OCI-LY7 (cell line): Measurements from ENCODE around the gene TRIM71. TPM values are rescaled to one million over a fixed set of nuclear protein-coding genes. Genes with fewer than 3 reads are reported as not detected.

Source experiments
- BruUV-seq: library from RNA; stranded (reverse); fragments of 400-500 nt; replicated peaks from 2 replicates; lab custom pipeline; 2021; lab: Mats Ljungman, UMichigan
- CTCF ChIA-PET: fragments of 300-600 bp; sonication (Branson Sonifier 250); formaldehyde crosslinking; loops from one replicate; lab custom pipeline; 2022; ENCODE audit warnings: antibody characterized with exemption; ENCODE audit not compliant: unreplicated experiment; lab: Charles Lee
- POLR2A ChIA-PET: fragments of 300-600 bp; sonication (Branson Sonifier 250); formaldehyde crosslinking; loops from one replicate; lab custom pipeline; 2022; ENCODE audit warnings: antibody characterized with exemption; lab: Charles Lee
- DNase-seq: peaks from one replicate; pipeline ENCODE4 v3.0.0-alpha.2; 2015; ENCODE audit warnings: low spot score
- H2AFZ ChIP-seq: fragments of 200-600 bp; sonication (generic), shearing (Covaris generic); 2 replicates; pipeline ENCODE4 v1.6.1; 2014; ENCODE audit warnings: mild to moderate bottlenecking, antibody characterized with exemption, low read length, moderate library complexity
- H3K27ac ChIP-seq: fragments of 200-600 bp; sonication (generic); 2 replicates; pipeline ENCODE4 v1.5.1; 2014; ENCODE audit warnings: mixed run types, low read depth, mild to moderate bottlenecking, moderate library complexity, low read length, inconsistent platforms; ENCODE audit not compliant: poor library complexity, severe bottlenecking
- H3K36me3 ChIP-seq: fragments of 200-600 bp; sonication (generic); 2 replicates; pipeline ENCODE4 v1.6.1; 2014; ENCODE audit warnings: mild to moderate bottlenecking, antibody characterized with exemption, low read length, moderate library complexity, mixed read lengths; ENCODE audit not compliant: insufficient read depth
- H3K4me1 ChIP-seq: fragments of 200-600 bp; sonication (generic); 2 replicates; pipeline ENCODE4 v1.5.1; 2014; ENCODE audit warnings: mild to moderate bottlenecking, low read length; ENCODE audit not compliant: insufficient read depth, poor library complexity, severe bottlenecking
- H3K4me2 ChIP-seq: fragments of 200-600 bp; sonication (generic); 2 replicates; pipeline ENCODE4 v1.6.1; 2014; ENCODE audit warnings: mild to moderate bottlenecking, low read length
- H3K4me3 ChIP-seq: fragments of 200-600 bp; sonication (generic); 2 replicates; pipeline ENCODE4 v1.5.1; 2014; ENCODE audit warnings: mild to moderate bottlenecking, low read depth, low read length; ENCODE audit not compliant: poor library complexity, severe bottlenecking
- H3K79me2 ChIP-seq: fragments of 200-600 bp; sonication (generic); 2 replicates; pipeline ENCODE4 v1.6.1; 2016; ENCODE audit warnings: low read depth, mild to moderate bottlenecking, low read length, moderate library complexity, mixed read lengths; ENCODE audit not compliant: insufficient read depth
- H3K9me2 ChIP-seq: fragments of 200-600 bp; sonication (generic); 2 replicates; pipeline ENCODE4 v1.6.1; 2016; ENCODE audit warnings: mild to moderate bottlenecking, low read length, mixed read lengths; ENCODE audit not compliant: insufficient read depth
- H3K9me3 ChIP-seq: fragments of 200-600 bp; sonication (generic); 2 replicates; pipeline ENCODE4 v1.6.1; 2014; ENCODE audit warnings: mild to moderate bottlenecking, mixed run types, low read length, mixed read lengths
- H4K20me1 ChIP-seq: fragments of 200-600 bp; sonication (generic); 2 replicates; pipeline ENCODE4 v1.6.1; 2014; ENCODE audit warnings: mild to moderate bottlenecking, antibody characterized with exemption, low read length, moderate library complexity, mixed read lengths; ENCODE audit not compliant: insufficient read depth
- EZH2phosphoT487 ChIP-seq: fragments of 200-600 bp; sonication (generic); IDR thresholded peaks from 2 replicates; pipeline ENCODE4 v1.6.1; 2018; ENCODE audit warnings: low read depth, borderline replicate concordance, mild to moderate bottlenecking, mixed run types, antibody characterized with exemption, low read length, moderate library complexity, mixed read lengths
- intact Hi-C: fragments of 100-400 bp; cut with micrococcal nuclease; formaldehyde crosslinking; loops from one replicate; pipeline ENCODE4 v1.10.0; 2022; ENCODE audit not compliant: unreplicated experiment
- total RNA-seq, 2 experiments: library from RNA; depleted of rRNA in 1 of 2; stranded (reverse); fragments of >200 nt in 1 of 2; shearing (Covaris generic) in 1 of 2; gene quantifications; 2 replicates each; pipeline ENCODE4 v1.2.3, GENCODE V29; 2014 to 2022
- TF ChIP-seq, protein P1 (sequence below): fragments of 200-600 bp; sonication (generic); conservative IDR thresholded peaks from 2 replicates; pipeline ENCODE4 v1.5.1; 2014; ENCODE audit warnings: mild to moderate bottlenecking, antibody characterized with exemption, low read length, moderate library complexity, mixed read lengths

Gene TRIM71
- total RNA-seq, 2 experiments from 2014 or later: not detected

DNA sequence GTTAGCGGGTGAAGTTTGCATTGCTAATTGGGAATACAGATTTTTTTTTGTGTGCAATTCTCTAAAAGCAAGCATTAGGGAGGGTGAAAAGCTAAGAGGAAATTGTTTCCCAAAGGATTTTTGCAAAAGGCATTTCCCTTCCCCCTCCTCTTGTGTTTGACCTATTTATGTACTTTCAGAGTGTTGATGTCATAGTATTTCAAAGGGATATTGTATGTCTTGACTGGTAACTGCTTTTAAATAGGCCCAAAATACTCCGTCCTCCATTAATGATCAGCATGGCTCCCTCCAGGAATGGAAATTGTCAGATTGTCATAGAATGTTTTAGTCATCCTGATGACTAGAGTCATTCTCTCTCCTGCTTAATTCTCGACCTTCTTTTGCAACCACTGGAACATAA, 32.4 kb downstream of the TRIM71 start:
- Histone ChIP-seq H3K4me3 (no peak overlapping the region), H3K79me2 (no peaks in the 10 kb centered on the region), H3K9me3 (no peaks in the 10 kb centered on the region), H3K36me3 (no peaks in the 10 kb centered on the region), H3K4me1 (no peaks in the 10 kb centered on the region), H2AFZ (no peak overlapping the region), H3K27ac (no peak overlapping the region), H3K9me2 (no peaks in the 10 kb centered on the region), H4K20me1 (no peaks in the 10 kb centered on the region), H3K4me2 (no peak overlapping the region)
- no peak for TF ChIP-seq EZH2phosphoT487
- TF ChIP-seq, protein P1, sequence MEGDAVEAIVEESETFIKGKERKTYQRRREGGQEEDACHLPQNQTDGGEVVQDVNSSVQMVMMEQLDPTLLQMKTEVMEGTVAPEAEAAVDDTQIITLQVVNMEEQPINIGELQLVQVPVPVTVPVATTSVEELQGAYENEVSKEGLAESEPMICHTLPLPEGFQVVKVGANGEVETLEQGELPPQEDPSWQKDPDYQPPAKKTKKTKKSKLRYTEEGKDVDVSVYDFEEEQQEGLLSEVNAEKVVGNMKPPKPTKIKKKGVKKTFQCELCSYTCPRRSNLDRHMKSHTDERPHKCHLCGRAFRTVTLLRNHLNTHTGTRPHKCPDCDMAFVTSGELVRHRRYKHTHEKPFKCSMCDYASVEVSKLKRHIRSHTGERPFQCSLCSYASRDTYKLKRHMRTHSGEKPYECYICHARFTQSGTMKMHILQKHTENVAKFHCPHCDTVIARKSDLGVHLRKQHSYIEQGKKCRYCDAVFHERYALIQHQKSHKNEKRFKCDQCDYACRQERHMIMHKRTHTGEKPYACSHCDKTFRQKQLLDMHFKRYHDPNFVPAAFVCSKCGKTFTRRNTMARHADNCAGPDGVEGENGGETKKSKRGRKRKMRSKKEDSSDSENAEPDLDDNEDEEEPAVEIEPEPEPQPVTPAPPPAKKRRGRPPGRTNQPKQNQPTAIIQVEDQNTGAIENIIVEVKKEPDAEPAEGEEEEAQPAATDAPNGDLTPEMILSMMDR: no peak
- no peak for DNase-seq
- BruUV-seq: no TSS peak
- ChIA-PET POLR2A (no interaction called here), CTCF (no interaction called here)
- intact Hi-C loops: no loop called here

DNA sequence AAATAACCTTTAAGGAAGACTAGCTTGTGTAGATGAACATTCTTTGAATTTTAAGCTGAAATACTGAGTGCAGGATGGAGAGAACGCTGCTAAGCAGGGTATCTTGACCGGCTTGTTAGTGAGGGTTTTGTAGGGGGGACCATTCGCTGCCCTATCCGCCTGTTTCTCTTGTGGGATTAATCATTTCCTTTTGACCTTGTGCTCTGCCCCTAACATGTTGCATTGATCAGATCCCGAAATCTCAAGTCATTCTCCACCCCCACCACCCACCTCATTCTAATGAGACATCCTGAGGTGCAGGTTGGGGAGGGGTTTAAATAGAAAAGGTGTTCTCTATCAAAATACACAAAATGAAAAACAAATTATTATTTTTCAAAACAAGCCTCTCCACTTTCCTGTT, 32.8 kb downstream of the TRIM71 start:
- Histone ChIP-seq H3K9me2 (no peaks in the 10 kb centered on the region), H3K9me3 (no peaks in the 10 kb centered on the region), H3K4me1 (no peaks in the 10 kb centered on the region), H3K79me2 (no peaks in the 10 kb centered on the region), H3K4me3 (no peak overlapping the region), H3K4me2 (no peak overlapping the region), H2AFZ (no peak overlapping the region), H3K27ac (no peak overlapping the region), H3K36me3 (no peaks in the 10 kb centered on the region), H4K20me1 (no peaks in the 10 kb centered on the region)
- ChIA-PET POLR2A (no interaction called here), CTCF (no interaction called here)
- intact Hi-C loops: no loop called here
- TF ChIP-seq EZH2phosphoT487: no peak
- TF ChIP-seq, protein P1: no peak
- DNase-seq: no peak
- no TSS peak for BruUV-seq

DNA sequence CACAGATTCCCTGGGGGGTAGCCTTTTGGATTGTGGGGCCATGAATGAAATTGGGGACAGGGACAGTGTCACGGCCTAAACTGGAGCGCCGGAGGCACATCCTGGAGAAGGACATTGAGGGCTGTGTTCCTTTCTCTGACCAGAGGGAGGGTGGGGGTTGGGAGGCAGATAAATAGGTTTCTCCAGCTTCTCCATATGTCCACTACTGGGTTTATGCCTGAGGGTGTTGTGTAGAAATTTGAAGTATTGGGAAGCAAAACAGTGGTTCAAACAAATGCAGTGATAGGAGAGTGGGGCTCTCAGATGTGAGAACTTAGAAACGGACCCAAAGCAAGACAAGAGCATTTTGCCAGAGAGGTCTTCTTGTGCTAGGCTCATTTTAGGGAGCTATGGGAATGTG, 34.3 kb downstream of the TRIM71 start:
- H3K27ac ChIP-seq: no peak overlapping the region
- TF ChIP-seq, protein P1: no peak
- TF ChIP-seq EZH2phosphoT487: no peak
- H3K4me2 ChIP-seq: no peak overlapping the region
- H3K79me2 ChIP-seq: no peaks in the 10 kb centered on the region
- BruUV-seq: no TSS peak
- intact Hi-C loops: no loop called here
- no peaks in the 10 kb centered on the region for H3K36me3 ChIP-seq
- H2AFZ ChIP-seq: no peak overlapping the region
- H3K9me2 ChIP-seq: no peaks in the 10 kb centered on the region
- H3K4me1 ChIP-seq: no peaks in the 10 kb centered on the region
- H3K9me3 ChIP-seq: no peaks in the 10 kb centered on the region
- no peak overlapping the region for H3K4me3 ChIP-seq
- CTCF ChIA-PET: no interaction called here
- no peak for DNase-seq
- no peaks in the 10 kb centered on the region for H4K20me1 ChIP-seq
- POLR2A ChIA-PET: interaction anchor here (0.9 kb wide), 1 partner anchor 17 kb away, joined by 3 read pairs; no protein-coding TSS in a partner anchor
